ENCODE measurements around the gene PYGB.

- TF ChIP-seq CTCF (conservative IDR thresholded peaks at IDR 0.05) (no peak), ZFX (IDR thresholded peaks at IDR 0.05) (no peak)
These were observed 11.9 kb downstream of the PYGB start for GRCh38 chr20:25259788-25260254.

Measured in C4-2B (cell line).